GM18858 (cell line): ENCODE data around the gene GJB5.
"Not testable (repeated sequence)": the region's sequence is repeated elsewhere in the genome, so short reads cannot be mapped to it uniquely, and the experiment has no call there.

ENCODE experiments used
- ATAC-seq: cut with Tn5 transposase; IDR thresholded peaks from one replicate; pipeline ENCODE4 v1.9.1; 2021; ENCODE audit not compliant: unreplicated experiment

GJB5 gene

GRCh38 chr1:34773114-34773513 lies 18.3 kb downstream of the GJB5 start:
- not testable (repeated sequence) for ATAC-seq

DNA sequence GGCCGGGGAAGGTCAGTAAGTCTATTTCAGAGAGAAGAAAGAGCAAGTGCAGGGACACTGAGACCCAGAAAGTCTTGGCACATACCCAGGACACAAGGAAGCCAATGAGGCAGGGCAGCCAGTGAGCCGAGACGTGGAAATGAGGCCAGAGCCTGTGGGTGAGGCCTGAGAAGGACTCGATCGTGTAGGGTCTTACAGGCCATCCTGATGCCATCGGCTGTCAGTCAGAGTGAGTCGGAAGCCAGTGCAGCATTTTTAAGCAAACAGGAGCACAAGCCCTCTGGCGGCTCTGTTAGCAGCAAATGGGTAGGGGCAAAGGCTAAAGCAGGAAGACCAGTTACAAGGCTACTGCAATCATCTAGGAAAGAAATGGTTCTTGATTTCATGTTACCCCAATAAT lies 20.1 kb downstream of the GJB5 start:
- ATAC-seq: no peak

GRCh38 chr1:34776911-34777310 lies 22.1 kb downstream of the GJB5 start:
- no peak for ATAC-seq

DNA sequence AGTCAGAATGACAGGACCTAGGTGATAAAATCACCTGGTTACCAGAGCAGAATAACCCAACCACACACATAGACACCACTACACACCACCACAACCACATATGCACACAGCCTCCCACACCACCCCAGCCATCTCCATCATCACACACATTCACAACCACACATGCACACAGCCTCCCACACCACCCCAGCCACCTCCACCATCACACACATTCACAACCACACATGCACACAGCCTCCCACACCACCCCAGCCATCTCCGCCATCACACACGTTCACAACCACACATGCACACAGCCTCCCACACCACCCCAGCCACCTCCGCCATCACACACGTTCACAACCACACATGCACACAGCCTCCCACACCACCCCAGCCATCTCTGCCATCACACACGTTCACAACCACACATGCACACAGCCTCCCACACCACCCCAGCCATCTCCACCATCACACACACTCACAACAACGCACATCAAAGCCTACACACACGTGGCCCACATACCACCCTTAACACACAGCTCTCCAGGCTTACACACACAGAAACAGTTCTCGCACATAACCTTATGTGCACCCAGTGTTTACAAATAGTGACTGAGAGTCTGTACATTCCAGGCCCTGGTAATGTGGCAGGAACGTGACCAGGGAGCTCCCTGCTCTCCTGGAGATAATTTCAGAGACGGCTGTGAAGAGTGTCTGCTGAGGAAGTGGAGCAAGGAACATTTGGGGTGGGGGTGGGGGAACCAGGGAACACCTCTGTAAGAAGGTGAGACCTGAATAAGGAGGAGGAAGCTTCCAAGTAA lies 22.9 kb downstream of the GJB5 start:
- no peak for ATAC-seq

DNA sequence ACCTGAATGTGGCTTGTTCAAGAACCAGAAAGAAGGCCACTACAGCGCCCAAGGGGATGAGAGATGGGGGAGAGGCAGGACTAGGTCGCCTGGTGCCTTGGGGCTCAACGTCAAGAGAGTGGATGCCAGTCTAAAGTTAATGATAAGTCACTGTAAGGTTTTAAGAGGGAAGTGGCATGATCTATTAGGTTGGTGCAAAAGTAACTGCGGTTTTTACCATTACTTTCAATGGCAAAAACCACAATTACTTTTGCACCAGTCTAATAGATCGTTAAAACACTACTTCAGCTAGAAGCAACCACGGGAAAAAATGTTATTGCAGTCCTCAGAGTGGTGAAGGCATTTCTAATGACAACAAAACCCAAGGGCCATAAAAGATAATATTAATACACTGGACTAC lies 23.5 kb downstream of the GJB5 start:
- no peak for ATAC-seq

DNA sequence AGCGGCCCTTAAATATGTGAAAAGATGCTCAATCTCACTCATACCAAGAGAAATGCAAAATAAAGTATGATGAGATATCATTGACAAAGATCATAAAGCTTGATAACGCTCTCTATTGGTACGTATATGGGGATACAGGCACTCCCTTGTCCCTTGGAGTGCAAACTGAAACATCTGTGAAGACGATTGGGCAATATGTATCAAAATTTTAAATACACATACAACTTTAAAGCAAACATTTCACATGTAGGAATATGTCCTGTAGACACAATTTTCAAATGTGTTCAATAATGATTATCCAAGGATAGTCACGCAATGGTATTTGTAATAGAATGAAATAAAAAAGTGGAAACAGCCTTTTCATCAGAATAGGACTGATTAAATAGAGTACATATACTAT lies 24.2 kb downstream of the GJB5 start:
- ATAC-seq: no peak

- ATAC-seq: no peak
These were observed 24.7 kb downstream of the GJB5 start for GRCh38 chr1:34779526-34779925.

GRCh38 chr1:34779962-34780361 lies 25.1 kb downstream of the GJB5 start:
- ATAC-seq: no peak

DNA sequence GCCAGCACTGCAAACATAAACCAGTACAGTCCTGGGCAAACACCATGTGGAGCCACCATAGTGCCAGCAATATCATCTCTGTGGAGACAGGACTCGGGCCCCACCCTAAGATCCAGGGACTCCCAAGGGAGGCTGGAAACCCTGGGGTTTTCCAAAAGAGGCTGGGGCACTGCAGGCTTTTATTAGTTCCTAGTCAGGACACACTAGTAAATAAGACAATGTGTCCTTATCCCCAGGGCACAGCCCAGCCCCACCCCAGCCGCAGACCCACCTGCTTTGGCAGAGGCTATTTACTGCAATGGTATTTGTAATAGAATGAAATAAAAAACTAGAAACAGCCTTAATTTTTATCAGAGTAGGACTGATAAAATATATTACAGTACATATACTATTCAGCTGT lies 25.7 kb downstream of the GJB5 start:
- no peak for ATAC-seq

DNA sequence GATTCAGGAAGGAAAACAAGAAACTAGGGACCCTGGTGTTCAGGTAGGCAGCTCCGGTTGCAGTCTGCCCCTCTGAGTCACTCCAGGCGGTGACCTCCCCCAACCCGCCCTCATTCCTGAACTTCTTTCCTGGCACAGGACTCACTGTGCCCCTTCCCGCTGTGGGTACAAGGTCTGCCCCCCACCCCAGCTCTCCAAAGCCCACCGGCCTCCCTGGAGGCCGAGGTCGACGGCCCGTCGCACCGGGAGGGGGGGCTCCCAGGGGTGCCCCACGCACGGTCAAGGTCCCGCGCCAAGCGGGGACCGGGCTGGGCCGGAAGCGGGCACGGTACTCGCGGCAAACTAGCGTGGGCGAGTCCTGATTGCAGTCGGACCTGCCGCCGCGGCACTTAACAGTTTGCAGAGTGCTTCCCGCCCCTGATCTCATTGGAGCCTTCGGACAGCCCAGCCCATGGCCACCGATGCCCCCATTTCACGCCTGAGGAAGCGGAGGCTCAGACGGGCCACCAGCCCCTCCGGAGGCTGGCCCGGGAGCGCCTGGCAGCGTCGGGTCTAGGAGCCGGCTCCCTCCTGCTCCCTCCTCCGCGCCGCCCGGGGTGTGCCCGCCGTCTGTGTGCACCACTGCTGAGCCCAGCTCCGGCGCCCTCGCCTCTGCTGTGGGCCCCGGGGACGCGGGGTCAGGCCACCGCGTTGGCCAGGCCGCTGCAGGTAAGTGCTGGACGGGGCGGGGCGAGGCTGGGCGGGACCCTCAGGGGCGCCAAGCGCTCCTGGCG lies 26.4 kb downstream of the GJB5 start, which contains the start of gene GJB3:
Gene GJB3, plus strand, starts transcription at position 144 of the 773 bp plus-strand sequence. CDS start 3,549 bp downstream, outside the sequence.
- ATAC-seq: no peak

DNA sequence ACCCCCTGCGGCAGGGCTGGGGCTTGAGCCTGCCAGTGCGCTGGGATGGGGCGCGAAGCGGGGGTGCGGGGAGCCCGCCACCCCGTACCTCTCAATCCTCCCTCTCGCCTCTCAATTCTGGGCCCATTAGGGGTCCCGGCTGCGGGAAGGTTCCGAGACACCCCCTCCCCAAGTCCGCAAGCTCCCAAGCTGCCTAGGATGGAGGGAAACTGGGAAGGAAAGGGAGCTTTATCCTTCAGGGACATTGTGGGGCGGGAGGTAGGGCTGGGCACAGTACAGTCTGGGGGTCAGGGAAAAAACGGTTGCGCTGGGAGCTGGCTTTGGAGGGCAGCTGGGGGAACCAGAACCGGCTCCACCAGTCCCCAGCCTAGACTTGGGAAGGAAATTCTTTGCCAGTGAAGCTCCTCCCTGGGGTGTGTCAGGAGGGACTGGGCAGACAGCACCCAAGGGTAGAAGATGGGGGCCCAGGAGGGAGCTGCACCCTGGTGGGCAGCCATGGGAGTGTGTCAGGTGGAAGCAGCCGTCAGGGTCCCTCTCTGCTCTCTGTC lies 27.1 kb downstream of the GJB5 start:
- ATAC-seq: no peak

- no peak for ATAC-seq
These were observed 29.9 kb downstream of the GJB5 start for GRCh38 chr1:34784751-34785221.

- no peak for ATAC-seq
These were observed 30.5 kb downstream of the GJB5 start for GRCh38 chr1:34785231-34785874.

- ATAC-seq: no peak
These were observed 31.1 kb downstream of the GJB5 start for GRCh38 chr1:34785875-34786470.

- ATAC-seq: no peak
These were observed 31.9 kb downstream of the GJB5 start for GRCh38 chr1:34786521-34787325.

- no peak for ATAC-seq
These were observed 32.9 kb downstream of the GJB5 start for GRCh38 chr1:34787461-34788420.

DNA sequence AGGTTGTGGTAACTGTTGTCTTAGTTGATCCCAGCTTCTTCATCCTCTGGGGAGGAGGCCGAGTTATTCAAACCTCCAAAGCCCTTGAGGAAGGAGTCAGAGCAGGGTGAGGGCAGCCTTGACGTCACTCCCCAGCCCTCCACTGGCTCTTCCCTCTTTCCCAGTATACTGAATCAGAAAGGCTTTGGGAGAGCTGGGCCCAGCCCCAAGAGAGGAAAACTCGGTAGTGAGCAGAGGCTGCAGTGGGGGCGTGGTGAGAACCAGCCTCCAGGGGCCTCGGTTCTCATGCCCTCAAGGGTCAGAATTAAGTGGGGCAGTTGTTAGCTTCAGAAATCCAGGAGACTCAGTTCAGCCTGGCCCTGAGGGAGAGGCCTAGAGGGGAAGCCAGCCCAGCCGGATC lies 36.1 kb downstream of the GJB5 start:
- ATAC-seq: no peak

GRCh38 chr1:34792424-34792823 lies 37.6 kb downstream of the GJB5 start:
- ATAC-seq: no peak
